ENCODE data around the gene FDCSP. TPM values are rescaled to one million over a fixed set of nuclear protein-coding genes. Genes with fewer than 3 reads are reported as not detected.
"Not testable (repeated sequence)": the region's sequence is repeated elsewhere in the genome, so short reads cannot be mapped to it uniquely, and the experiment has no call there.

Gene FDCSP
- total RNA-seq, 2 experiments from 2014 or later, result not detected

GRCh38 chr4:70197842-70198241 lies 28.1 kb upstream of the FDCSP start:
- no peak for ATAC-seq (ENCODE audit: low read depth)

DNA sequence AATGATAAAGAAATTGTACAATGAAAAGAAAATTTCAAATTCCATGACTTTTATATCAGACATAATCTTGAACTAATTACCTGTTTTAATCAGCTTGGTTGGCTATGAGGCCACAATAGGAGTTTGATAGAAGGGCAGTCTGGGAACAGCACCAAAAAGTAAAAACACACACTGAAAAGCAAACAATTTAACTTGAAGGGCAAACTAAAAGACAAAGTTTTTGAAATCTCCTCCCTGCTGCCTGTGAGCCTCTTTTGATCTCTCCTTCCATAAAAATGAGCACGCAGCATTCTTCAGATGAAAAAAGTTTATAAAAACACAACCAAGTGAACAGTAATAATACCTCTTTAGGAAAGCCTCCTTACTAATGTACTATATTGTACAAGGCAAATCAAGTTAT lies 22.3 kb upstream of the FDCSP start:
- no peak for DNase-seq
- Mint-ChIP-seq H3K9me3 (no peaks in the 10 kb centered on the region), H3K4me3 (no peak overlapping the region), H3K36me3 (no peaks in the 10 kb centered on the region), H3K27ac (no peak overlapping the region), H3K4me1 (no peaks in the 10 kb centered on the region), H3K27me3 (no peaks in the 10 kb centered on the region)
- ATAC-seq (ENCODE audit: low read depth), result no peak
- POLR2A ChIA-PET, result no interaction called here

More at GRCh38 chr4:70197842-70198241, 28.1 kb upstream of the FDCSP start:
- DNase-seq, result no peak
- Mint-ChIP-seq H3K27ac (no peak overlapping the region), H3K4me3 (no peak overlapping the region), H3K27me3 (no peaks in the 10 kb centered on the region), H3K9me3 (no peaks in the 10 kb centered on the region), H3K4me1 (no peaks in the 10 kb centered on the region), H3K36me3 (no peaks in the 10 kb centered on the region)
- POLR2A ChIA-PET, result no interaction called here

GRCh38 chr4:70212752-70213151 lies 13.2 kb upstream of the FDCSP start:
- H3K27me3 Mint-ChIP-seq; H3K4me1 Mint-ChIP-seq; H3K9me3 Mint-ChIP-seq; H3K27ac Mint-ChIP-seq; POLR2A ChIA-PET; DNase-seq; H3K4me3 Mint-ChIP-seq; ATAC-seq (ENCODE audit: low read depth); H3K36me3 Mint-ChIP-seq: not testable (repeated sequence)

DNA sequence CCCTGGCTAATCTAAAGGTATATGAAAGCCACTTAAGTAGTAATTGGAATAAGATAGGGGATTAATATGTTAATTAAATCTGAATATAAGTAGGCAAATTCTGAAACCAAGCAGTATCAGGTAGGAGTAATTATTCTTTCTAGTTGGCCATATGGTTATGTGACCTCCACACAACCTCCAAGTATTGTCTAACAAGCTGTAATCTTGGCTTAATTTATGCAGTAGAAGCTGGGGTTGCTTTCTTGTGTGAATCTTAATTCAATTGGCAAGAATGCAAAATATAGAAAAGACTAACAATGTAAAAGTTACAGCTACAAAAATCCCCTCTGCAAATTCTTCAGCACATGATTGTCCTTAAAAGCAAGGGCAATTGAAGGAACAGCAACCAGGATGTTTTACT lies 9.8 kb upstream of the FDCSP start:
- POLR2A ChIA-PET; ATAC-seq (ENCODE audit: low read depth); H3K27me3 Mint-ChIP-seq; H3K27ac Mint-ChIP-seq; H3K4me3 Mint-ChIP-seq; H3K9me3 Mint-ChIP-seq; H3K4me1 Mint-ChIP-seq; DNase-seq; H3K36me3 Mint-ChIP-seq: not testable (repeated sequence)

DNA sequence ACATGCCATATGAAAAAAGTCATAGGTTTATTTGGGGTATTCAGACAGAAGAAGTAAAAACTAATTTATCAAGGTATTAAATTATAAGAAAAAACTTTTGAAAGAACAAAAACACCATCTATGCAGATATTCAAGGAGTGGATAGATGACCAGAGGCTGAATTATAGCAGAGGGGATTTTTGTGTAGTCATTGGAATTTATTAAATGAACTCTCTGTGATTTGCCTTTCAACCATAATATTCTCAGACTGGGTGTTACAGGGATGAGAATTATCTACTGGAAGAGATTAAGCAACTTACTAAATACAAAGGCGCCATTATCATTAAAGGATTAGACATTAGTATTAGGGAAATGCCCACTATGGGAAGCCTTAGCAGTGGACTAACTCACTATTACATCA lies 9.4 kb upstream of the FDCSP start:
- H3K27me3 Mint-ChIP-seq; H3K4me3 Mint-ChIP-seq; ATAC-seq (ENCODE audit: low read depth); H3K27ac Mint-ChIP-seq; POLR2A ChIA-PET; H3K36me3 Mint-ChIP-seq; DNase-seq; H3K4me1 Mint-ChIP-seq; H3K9me3 Mint-ChIP-seq: not testable (repeated sequence)

DNA sequence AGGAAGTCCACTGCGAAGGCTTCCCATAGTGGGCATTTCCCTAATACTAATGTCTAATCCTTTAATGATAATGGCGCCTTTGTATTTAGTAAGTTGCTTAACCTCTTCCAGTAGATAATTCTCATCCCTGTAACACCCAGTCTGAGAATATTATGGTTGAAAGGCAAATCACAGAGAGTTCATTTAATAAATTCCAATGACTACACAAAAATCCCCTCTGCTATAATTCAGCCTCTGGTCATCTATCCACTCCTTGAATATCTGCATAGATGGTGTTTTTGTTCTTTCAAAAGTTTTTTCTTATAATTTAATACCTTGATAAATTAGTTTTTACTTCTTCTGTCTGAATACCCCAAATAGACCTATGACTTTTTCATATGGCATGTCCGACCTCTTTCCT lies 4.5 kb upstream of the FDCSP start:
- H3K4me3 Mint-ChIP-seq; POLR2A ChIA-PET; DNase-seq; H3K36me3 Mint-ChIP-seq; H3K9me3 Mint-ChIP-seq; ATAC-seq (ENCODE audit: low read depth); H3K27me3 Mint-ChIP-seq; H3K4me1 Mint-ChIP-seq; H3K27ac Mint-ChIP-seq: not testable (repeated sequence)

DNA sequence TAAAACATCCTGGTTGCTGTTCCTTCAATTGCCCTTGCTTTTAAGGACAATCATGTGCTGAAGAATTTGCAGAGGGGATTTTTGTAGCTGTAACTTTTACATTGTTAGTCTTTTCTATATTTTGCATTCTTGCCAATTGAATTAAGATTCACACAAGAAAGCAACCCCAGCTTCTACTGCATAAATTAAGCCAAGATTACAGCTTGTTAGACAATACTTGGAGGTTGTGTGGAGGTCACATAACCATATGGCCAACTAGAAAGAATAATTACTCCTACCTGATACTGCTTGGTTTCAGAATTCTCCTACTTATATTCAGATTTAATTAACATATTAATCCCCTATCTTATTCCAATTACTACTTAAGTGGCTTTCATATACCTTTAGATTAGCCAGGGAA lies 4.1 kb upstream of the FDCSP start:
- POLR2A ChIA-PET; H3K4me3 Mint-ChIP-seq; H3K4me1 Mint-ChIP-seq; ATAC-seq (ENCODE audit: low read depth); H3K27me3 Mint-ChIP-seq; H3K27ac Mint-ChIP-seq; H3K9me3 Mint-ChIP-seq; DNase-seq; H3K36me3 Mint-ChIP-seq: not testable (repeated sequence)

DNA sequence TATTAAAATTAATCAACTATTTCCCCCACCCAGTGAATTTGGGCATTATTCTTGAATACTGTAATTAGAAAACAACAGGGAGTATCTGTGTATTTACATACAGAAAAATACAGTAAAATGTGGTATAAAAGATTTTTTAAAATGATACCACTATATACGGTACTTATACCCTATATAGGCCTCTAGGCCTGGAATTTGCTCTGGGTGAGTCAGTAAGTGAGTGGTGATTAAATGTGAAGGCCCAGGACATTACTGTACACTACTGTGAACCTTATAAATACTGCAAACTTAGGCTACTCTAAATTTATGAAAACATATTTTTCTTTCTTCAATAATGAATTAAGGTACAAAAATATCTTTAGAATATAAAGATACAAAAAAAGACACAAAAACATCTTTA lies 10.2 kb downstream of the FDCSP start:
- H3K4me1 Mint-ChIP-seq, result no peaks in the 10 kb centered on the region
- H3K4me3 Mint-ChIP-seq, result no peak overlapping the region
- POLR2A ChIA-PET, result no interaction called here
- no peak for DNase-seq
- no peaks in the 10 kb centered on the region for H3K9me3 Mint-ChIP-seq
- no peak for ATAC-seq (ENCODE audit: low read depth)
- no peaks in the 10 kb centered on the region for H3K27me3 Mint-ChIP-seq
- no peak overlapping the region for H3K27ac Mint-ChIP-seq
- H3K36me3 Mint-ChIP-seq, result no peaks in the 10 kb centered on the region

- H3K4me1 Mint-ChIP-seq, result no peaks in the 10 kb centered on the region
- POLR2A ChIA-PET, result no interaction called here
- ATAC-seq (ENCODE audit: low read depth) (no peak), DNase-seq (no peak)
- H3K27me3 Mint-ChIP-seq, result no peaks in the 10 kb centered on the region
- no peak overlapping the region for H3K27ac Mint-ChIP-seq
- H3K4me3 Mint-ChIP-seq, result no peak overlapping the region
- H3K36me3 Mint-ChIP-seq, result no peaks in the 10 kb centered on the region
- no peaks in the 10 kb centered on the region for H3K9me3 Mint-ChIP-seq
These were observed 13.4 kb downstream of the FDCSP start for GRCh38 chr4:70239131-70239883.

- Mint-ChIP-seq H3K27ac (no peak overlapping the region), H3K4me1 (no peaks in the 10 kb centered on the region), H3K9me3 (no peaks in the 10 kb centered on the region), H3K36me3 (no peaks in the 10 kb centered on the region), H3K27me3 (no peaks in the 10 kb centered on the region), H3K4me3 (no peak overlapping the region)
- no peak for DNase-seq
- no peak for ATAC-seq (ENCODE audit: low read depth)
- POLR2A ChIA-PET, result no interaction called here
These were observed 14.1 kb downstream of the FDCSP start for GRCh38 chr4:70239884-70240591.

GRCh38 chr4:70242297-70242696 lies 16.4 kb downstream of the FDCSP start, which contains the start of gene CSN3:
Gene CSN3 (plus strand): TSS chr4:70242597. CDS start chr4:70244820, 2,223 bp downstream.
- DNase-seq; H3K27me3 Mint-ChIP-seq; ATAC-seq (ENCODE audit: low read depth); POLR2A ChIA-PET; H3K4me1 Mint-ChIP-seq; H3K4me3 Mint-ChIP-seq; H3K27ac Mint-ChIP-seq; H3K36me3 Mint-ChIP-seq; H3K9me3 Mint-ChIP-seq: not testable (repeated sequence)

- H3K36me3 Mint-ChIP-seq, result no peaks in the 10 kb centered on the region
- no peaks in the 10 kb centered on the region for H3K4me1 Mint-ChIP-seq
- POLR2A ChIA-PET, result no interaction called here
- H3K4me3 Mint-ChIP-seq, result no peak overlapping the region
- H3K27ac Mint-ChIP-seq, result no peak overlapping the region
- no peak for DNase-seq
- H3K9me3 Mint-ChIP-seq, result no peaks in the 10 kb centered on the region
- no peak for ATAC-seq (ENCODE audit: low read depth)
- H3K27me3 Mint-ChIP-seq, result no peaks in the 10 kb centered on the region
These were observed 17.2 kb downstream of the FDCSP start for GRCh38 chr4:70243091-70243490.

DNA sequence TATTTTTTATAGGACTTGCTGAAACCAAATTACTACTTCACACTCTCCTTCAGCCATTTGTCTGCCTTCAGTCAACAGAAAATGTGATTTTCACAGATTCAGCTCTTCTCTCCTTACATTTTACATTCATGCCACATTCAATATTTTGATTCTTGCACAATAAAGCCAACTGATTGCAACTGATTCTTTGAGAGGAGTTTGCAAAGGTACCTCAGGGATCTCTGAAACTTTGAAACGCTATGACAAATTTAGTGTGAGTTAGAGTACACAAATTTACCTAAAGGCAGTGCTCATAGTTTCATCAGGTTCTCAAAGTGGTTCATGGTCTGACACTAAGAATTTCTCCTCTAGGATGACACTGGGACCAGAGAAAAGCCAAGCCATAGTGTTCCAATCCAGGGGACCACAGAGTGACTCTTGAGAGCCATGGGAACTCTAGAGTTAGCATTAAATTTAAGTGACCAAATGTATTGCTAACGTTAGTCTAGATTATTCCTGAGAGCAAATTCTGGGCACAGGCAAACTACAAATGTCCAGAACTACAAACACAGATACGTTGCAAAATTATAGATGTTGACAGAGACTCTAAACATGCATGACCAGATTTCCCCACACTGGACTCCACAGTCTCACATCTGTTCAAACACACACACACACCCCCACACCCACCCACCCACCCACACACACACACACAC lies 25.5 kb downstream of the FDCSP start:
- DNase-seq (no peak), ATAC-seq (ENCODE audit: low read depth) (no peak)
- no peaks in the 10 kb centered on the region for H3K27me3 Mint-ChIP-seq
- H3K27ac Mint-ChIP-seq, result no peak overlapping the region
- H3K36me3 Mint-ChIP-seq, result no peaks in the 10 kb centered on the region
- no peaks in the 10 kb centered on the region for H3K9me3 Mint-ChIP-seq
- POLR2A ChIA-PET, result no interaction called here
- H3K4me3 Mint-ChIP-seq, result no peak overlapping the region
- no peaks in the 10 kb centered on the region for H3K4me1 Mint-ChIP-seq

DNA sequence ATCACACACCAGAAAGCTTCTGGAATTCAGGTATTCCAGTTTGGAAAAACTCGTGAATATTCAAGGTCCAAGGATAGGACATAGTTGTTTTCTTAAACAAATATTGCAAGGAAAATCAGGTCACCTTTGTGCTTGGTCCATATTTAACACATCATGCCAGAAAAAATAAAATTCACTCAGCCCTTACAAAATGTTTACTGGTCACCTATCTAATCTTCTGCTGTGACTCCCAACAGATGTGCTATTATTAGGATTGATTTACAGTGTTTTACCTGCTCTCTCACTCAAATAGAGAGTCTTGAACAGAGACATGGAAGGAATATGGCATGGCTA lies 26.0 kb downstream of the FDCSP start:
- H3K4me1 Mint-ChIP-seq, result no peaks in the 10 kb centered on the region
- H3K36me3 Mint-ChIP-seq, result no peaks in the 10 kb centered on the region
- H3K27me3 Mint-ChIP-seq, result no peaks in the 10 kb centered on the region
- no peak for DNase-seq
- no peaks in the 10 kb centered on the region for H3K9me3 Mint-ChIP-seq
- no peak for ATAC-seq (ENCODE audit: low read depth)
- no peak overlapping the region for H3K4me3 Mint-ChIP-seq
- POLR2A ChIA-PET, result no interaction called here
- H3K27ac Mint-ChIP-seq, result no peak overlapping the region

Data from activated naive CD8-positive, alpha-beta T cell treated with anti-CD3 and anti-CD28 coated beads, Interleukin-2, amount 10 ng/mL, durations not matched to agents 7 days and 5 days (primary cell).